Erythroblast (primary cell): ENCODE measurements around the gene GCN1.

Experiments
- GATA1 ChIP-seq: IDR thresholded peaks from 2 replicates; pipeline ENCODE4 v1.6.1; 2011; ENCODE audit warnings: low read depth, mild to moderate bottlenecking, control low read depth, low read length, moderate library complexity
- POLR2A ChIP-seq: IDR thresholded peaks from 2 replicates; pipeline ENCODE4 v1.6.1; 2011; ENCODE audit warnings: mild to moderate bottlenecking, low read length

GRCh38 chr12:120175062-120175461 is 19.5 kb downstream of the GCN1 start:
- TF ChIP-seq POLR2A (no peak), GATA1 (no peak)
